DMS 273 (cell line): Measurements from ENCODE around the gene KRTAP3-3.
A peak's percentile ranks its signal among the peaks of the same experiment; 100 is the strongest.

Source experiments
- DNase-seq: peaks from one replicate; lab custom pipeline; 2025; ENCODE audit not compliant: unreplicated experiment; lab: John Stamatoyannopoulos, UW

The KRTAP3-3 gene

DNA sequence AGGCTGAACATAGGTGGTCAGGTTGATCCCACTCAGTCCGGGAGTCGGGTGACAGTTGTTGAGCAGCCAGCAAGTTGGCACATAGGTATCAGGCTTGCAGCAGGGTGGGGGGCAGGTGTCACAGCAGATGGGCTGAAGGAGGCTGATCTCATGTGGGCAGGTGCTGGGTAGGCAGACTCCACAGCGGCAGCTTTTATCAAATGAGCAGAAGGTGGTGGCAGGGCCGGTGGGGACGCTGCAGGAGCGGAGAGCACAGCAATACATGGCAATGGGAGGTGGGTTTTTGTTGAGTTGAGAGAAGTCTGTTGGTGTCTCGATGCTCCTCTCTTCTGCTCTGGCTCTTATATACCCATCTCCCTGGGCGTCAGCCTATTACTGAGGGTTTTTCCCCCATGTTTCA lies 14.8 kb upstream of the KRTAP3-3 start, which contains the start of gene KRTAP3-1:
KRTAP3-1 (minus strand) TSS at position 318 of the 400 bp plus-strand sequence; CDS start at position 264, 54 bp downstream.
- peak; percentile 57 for DNase-seq

DNA sequence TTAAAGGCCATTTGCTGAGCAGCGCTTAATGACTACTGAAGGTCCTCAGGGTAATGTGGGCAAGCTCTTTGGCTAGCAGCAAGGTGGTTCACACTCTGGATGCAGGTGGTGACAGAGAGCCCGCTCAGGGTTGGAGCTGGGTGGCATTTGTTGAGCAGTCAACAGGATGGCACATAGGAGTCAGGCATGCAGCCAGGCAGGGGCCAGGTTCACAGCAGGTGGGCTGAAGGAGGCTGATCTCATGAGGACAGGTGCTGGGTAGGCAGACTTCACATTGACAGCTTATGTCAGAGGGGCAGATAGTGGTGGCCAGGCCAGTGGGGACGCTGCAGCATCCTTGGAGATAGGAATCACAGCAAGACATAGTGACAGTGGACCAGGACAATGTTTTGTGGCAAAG lies 10.4 kb upstream of the KRTAP3-3 start:
- no peak for DNase-seq

DNA sequence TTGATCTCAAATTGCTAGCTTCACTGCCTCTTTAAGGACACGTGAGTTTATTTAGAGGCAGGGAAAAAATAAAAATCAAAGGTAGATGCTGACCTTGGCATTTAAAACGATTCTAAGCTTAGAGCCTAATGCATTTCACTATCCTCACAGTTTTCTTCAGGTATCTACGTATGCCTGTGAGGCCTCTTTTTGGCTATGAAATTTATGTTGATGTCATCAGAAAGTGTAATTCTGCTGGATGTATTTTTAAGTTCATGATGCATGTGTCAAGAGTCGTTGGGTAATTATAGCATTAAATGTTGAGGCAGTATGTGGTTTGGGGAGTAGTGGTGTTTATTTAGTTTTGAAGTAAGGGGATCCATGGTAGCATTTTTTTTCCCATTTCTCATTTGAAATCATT lies 10.0 kb upstream of the KRTAP3-3 start:
- no peak for DNase-seq

DNA sequence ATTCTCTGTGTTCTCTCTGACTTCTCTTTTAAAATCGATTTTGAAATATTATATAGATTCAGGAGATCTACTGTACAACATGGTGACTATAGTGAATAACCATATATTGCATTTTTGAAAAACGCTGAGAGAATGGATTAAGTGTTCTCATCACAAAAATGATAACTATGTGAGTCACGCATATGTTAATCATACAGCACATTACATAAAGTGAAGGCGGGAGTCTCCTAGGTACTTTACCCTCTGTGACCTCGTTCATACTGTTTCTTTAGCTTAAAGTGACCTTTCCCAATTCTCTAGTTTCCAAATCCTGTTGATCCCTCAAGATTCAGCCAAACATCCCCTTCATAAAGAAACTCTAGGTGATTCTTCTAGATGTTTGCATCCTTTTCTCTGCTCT lies 8.8 kb upstream of the KRTAP3-3 start:
- no peak for DNase-seq

DNA sequence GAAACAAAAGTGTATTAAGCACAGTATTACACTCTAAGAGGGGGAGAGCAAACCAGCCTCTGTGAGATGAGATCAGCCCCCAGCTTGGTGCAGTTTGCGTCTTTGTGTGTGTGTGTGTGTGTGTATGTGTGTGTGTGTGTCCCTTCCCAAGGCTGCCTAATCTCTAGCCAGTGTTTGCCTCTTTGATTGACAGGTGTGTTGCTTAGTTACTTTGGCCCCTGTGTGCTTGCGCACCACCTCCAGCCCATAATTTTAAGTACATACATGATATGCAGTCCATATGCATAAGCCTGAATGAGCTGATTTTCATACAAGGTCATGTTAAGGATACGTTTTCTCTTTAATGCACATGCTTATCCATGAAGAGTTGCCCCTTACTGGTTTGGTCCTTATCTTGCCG lies 7.8 kb upstream of the KRTAP3-3 start:
- DNase-seq: no peak

DNA sequence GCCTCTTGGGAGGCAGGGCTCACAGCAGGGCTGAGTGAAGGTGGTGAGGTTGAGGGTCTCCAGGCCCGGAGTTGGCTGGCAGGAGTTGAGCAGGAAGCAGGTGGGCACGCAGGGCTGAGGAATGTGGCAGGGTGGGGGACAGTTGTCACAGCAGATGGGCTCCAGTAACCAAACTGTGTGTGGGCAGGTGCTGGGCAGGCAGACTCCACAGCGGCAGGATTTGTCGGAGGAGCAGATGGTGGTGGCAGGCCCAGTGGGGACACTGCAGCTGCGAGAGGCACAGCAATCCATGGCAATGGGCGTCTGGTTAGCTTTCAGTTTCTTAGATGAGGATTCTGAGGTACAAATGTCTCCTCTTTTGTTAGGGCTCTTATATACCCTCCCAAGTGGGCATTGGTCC lies 5.6 kb upstream of the KRTAP3-3 start, which contains the start of gene KRTAP3-2:
KRTAP3-2 (minus strand) TSS at position 344 of the 400 bp plus-strand sequence; CDS start at position 291, 53 bp downstream.
- peak; percentile 52 for DNase-seq

DNA sequence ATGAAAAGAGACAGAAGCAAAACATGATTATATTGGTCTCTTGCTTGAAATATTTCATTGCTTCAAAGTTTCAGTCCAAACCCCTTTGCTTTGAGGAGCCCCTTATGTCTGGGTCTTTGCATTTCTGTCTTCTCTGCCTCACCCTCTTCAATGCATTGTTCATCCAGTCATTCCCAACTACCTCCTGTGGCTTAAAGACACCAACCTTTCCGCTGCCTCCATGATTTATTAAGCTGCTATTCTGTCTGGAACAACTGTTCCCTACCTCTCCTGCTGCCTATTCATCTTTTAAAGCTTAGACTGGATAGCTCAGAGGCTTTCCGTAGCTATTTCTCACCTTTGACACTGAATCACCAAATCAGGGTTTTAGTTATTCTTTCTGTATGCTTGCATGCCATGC lies 3.4 kb upstream of the KRTAP3-3 start:
- no peak for DNase-seq

DNA sequence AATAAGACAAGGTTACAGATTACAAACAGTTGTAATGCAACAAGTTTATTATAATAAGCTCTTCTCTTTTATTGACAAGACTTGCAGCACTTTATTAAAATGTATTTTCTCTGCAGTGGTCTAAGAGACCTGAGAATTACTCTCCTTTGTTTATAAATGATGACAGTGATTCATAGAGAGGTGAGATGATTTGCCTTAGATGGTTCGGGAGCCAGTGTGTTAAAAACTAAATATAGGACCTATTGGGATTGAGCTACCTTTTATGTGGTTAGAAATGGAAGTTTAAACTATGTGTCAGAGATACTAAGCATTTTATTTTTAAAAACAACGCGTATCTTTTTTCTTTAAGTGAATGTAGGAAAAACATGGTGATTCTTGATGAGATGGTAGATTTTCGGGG lies 2.9 kb upstream of the KRTAP3-3 start:
- no peak for DNase-seq

DNA sequence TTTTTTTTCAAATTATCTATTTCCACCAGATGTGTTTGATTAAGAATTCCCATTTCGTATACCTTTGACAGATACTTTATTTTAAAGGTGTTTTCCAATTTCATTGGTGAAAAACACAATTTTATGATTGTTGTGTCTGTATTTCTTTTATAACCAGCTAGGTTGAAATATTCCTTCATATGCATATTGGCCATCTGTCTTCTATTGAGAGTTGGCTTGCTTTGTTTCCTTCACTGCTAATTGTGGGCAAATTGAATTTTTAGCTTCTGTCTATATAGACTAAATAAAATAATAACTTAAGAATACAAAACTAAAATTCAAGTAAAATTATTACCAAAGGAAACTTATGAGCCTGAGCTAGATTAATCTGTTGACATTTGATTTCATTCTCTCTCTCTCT lies 1.2 kb upstream of the KRTAP3-3 start:
- DNase-seq: no peak

DNA sequence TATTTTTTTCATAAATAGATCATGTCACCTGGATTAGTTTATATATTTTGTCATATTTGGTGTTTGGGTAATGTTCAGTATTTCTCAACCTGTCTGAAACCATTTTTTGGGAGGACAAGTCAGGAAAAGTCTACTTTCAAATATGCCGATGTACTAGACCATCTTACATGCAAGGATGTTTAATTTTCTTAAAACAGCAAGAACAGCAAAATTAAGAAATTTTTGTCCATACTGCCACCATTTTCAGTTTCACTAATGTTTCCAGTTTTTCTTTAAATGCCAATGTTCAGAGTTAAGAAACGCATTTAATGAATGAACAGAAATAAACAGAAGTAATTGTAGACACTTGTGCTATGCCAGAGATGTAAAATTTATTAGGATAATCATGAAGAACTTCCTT lies 880 bp downstream of the KRTAP3-3 start:
- DNase-seq: no peak

DNA sequence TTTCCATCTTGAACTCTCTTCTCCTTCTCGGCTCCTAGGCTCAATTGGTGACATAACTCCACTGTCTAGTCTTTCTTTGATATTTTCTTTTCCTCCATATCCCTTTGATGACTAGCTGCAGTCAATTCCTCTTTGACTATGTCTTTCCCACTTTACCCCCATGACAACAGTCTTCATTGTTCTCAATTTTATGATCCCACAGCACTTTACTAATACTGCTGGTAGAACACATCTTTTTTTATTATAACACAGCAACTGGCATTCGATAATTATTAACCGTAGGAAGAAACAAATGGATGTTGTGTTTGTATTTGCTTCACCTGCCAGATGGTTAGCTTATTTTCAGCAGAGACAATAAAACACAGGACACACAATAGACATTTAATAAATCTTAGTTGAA lies 1.3 kb downstream of the KRTAP3-3 start:
- DNase-seq: no peak

DNA sequence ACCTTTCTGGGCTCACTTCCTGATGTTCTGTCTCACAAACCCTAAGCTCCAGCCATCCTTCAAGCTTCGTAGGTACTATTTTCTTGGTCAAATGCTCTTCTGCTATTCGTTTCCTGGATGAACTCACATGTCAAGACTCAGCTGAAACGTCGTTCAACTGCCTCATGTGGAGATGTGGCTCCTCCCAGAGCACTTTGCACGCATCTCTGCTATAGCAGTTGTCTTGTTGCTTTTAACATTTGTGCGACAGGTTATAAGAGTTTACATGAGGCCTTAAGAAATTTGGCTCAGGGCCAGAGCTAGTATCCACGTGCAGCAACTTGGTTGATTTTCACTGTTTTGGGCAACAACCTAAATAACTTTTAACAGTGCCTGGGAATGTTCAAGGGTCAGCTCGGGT lies 7.0 kb downstream of the KRTAP3-3 start:
- no peak for DNase-seq

DNA sequence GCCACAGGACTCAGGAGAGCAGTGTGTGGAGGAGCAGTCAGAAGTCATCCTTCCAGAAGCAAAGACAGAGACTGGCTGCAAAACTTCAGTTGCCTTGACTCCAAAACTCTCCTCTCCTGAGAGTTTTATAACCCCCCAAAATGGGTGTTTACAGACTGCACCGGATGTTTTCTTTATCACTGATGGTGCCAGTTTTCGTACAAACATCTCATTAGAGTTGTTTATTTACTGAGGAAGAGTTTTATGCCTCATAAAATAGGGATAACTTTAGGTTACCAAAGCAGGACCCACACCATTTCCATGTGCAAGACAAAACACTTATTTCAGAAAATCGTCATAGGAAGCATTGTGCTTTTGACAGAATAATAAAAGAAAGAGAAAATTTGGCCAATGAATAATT lies 9.7 kb downstream of the KRTAP3-3 start, which contains the start of gene KRT40:
KRT40 (minus strand) TSS at position 101 of the 400 bp plus-strand sequence; CDS start at position 48, 53 bp downstream.
- DNase-seq: no peak

DNA sequence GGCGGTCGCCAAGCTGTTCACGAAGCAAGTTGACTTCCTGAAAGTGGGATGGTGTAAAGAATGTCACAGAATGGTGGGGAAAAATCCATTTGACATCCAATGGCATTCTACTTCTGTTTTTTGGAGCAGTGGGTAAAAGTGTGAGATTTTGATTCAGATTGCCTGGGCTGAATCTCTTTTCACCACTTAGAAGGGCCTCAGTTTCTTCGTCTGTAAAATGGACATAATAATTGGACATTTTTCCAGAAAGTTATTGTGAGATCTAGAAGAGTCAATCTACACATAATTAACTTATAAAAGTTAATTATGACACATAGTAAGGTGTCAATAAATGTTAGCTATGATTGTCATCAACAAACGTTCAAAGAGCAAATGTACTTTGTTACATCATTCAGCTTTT lies 12.8 kb downstream of the KRTAP3-3 start:
- DNase-seq: no peak

DNA sequence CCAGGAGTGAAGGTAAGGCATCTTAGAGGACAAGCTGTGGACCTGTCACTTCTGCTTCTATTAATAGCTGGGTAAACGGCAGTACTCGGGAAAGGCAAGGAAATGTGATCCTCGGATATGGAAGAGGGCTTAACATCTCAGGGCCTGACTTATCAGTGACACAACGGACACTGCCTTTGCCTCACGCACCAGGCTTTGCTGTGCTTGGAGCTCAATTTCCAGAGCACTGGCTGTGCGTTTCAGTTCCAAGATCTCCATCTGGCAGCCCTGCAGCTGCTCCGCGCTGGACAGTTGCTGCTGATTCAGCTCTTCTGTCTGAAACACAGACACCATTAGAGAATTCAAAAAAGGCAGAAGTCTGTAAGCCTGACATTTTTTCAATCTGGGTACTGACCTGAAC lies 13.4 kb downstream of the KRTAP3-3 start:
- peak; percentile 44 for DNase-seq

DNA sequence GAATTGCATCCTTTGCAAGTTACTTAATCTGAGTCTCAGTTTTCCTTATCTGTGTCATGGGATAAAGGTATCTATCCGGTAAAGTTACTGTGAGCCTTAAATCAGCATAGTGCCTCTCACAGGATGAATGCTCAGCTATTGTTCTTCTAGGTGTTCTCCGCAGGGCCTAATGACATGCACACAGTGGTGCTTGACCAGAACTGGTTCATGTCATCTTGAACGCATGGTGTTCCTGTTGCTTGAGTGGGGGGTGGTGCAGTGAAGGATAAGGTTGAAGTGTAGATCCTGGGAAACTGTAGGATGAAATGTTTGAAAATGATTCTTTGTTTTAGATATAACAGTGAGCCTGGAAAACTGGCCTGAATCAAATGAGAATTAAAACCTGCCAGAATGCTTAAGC lies 13.8 kb downstream of the KRTAP3-3 start:
- DNase-seq: no peak

DNA sequence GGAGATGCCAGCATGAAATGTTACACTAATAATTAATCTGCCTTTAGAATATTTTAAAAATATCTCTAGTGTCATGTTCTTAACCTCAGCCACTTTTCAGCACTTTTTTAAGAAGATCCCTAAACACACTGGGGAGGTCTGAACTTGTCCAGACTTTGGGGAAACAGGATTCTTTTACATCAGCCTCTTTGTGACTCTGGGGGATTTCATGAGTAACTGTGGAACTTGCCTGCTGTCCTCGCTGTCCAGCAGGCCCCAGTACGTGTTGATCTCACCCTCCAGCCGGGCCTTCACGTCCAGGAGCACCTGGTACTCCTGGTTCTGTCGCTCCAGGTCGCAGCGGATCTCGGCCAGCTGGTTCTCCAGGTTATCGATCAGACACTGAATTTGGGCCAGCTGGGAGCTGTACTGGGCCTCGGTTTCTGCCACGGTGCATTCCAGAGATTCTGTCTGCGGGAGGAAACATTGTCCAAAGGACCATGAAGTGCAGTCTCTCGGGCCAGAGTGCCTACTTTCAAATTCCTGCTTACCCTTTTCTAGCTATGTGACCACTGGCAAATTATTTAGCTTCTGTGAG lies 15.3 kb downstream of the KRTAP3-3 start:
- DNase-seq: no peak

DNA sequence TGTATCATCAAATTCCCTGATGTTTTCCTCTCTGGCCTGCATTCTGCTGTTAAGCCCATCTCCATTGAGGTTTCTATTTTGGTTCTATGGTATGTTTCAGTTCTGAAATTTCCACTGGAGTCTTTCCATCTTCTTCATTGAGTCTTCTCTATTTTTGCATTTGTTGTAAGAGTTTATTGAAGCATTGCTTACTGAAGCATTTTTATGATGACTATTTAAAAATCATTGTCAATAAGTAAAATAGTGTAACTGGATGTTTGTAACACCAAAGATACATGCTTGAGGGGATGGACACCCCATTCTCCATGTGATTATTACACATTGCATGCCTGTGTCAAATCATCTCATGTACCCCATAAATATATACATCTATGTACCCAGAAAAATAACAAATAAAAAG lies 18.4 kb downstream of the KRTAP3-3 start:
- no peak for DNase-seq

DNA sequence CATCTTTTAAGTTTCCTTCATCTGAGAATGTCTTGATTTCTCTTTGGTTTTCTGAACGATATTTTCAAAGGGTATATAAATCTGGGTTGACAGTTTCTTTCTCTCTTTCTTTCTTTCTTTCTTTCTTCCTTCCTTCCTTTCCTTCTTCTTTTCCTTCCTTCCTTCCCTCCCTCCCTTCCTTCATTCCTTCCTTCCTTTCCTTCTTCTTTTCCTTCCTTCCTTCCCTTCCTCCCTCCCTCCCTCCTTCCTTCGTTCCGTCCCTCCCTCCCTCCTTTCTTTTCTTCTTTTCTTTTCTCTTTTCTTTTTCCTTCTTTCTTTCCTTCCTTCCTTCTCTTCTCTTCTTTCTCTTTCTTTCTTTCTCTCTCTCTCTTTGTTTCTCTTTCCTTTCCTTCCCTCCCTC lies 19.6 kb downstream of the KRTAP3-3 start:
- no peak for DNase-seq

DNA sequence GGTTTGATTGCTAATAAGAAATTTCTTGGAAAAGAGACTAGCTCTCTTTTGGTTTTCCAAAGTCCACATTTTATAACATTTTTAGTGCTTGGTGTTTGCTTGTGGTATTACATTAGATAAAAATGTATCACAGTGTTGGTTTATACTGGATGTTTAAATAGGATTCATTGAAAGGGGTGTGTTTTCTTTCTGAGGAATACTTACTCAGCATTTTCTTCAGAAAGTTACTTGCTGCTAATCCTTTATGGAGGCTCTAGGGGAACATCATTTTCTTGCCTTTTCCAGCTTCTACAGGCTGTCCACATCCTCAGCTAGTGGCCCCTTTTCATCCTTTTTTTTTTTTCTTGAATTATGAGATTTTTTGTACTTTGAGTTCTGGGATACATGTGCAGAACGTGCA lies 26.4 kb downstream of the KRTAP3-3 start:
- no peak for DNase-seq

DNA sequence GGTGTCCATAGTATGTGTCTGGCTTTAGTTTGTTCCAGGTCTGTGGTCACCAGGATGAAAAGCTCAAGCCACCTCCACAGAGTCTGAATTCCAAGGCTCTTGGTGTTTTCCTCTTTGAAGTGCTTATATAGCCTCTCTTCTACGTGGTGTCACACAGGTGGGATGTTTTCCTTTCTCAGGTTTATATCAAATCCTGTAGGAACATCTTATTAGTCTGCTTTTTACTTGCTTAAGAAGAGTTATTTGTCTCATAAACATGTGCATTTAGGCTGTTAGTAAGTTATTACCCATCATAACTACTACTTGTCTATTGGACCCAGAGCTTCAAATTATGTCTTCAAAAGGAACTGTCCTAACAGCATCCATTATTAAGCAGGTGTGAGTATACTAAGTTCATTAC lies 27.1 kb downstream of the KRTAP3-3 start, which contains the start of gene KRT39:
KRT39 (minus strand) TSS at position 101 of the 400 bp plus-strand sequence; CDS start at position 9, 92 bp downstream.
- DNase-seq: no peak

DNA sequence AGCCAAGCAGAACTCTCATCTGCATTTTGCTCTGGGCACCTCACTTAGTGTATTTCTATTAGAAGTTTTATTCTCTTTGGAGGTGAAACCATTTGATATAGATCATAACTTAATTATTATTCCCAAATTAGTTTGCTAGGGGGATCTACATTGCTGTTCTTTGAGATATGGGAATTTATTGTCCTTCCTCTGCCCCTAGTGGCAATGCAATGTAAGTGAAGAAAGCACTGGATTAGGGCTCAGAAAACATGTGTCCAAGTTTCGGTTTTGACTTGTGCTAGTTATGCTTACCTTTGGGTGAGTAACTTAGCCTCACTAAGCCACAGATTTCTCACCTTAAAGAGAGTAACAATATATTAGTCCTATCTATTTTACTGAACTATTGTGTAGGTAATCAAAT lies 30.1 kb downstream of the KRTAP3-3 start:
- peak; percentile 35 for DNase-seq

DNA sequence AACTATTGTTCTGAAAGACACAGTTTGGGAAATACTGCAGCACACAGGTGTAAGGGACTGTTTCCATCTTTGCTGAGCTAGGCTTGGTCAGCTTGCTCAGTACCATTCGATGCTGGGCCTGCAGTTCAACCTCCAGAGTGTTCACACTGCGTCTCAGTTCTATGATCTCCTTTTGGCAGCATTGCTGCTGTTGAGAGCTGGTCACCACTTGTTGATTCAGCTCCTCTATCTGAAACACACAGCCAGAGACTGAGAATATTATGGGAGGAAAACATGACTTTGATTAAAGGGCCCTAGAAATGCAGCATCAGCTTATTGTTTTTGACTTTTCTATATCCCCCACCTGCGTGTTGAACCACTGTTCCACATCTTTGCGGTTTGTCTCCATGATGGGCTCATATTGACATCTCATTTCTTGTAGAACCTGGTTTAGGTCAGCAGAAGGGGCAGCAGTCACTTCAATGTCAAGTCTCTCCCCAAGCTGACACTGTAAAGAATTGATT lies 31.9 kb downstream of the KRTAP3-3 start:
- DNase-seq: no peak
